GM21423 (cell line): ENCODE measurements around the gene CDK13.

Experiments used
- ATAC-seq: cut with Tn5 transposase; IDR thresholded peaks from one replicate; pipeline ENCODE4 v1.9.1; 2021; ENCODE audit warnings: mild to moderate bottlenecking, moderate library complexity; ENCODE audit not compliant: unreplicated experiment

CDK13 gene

GRCh38 chr7:40008223-40008815, 58.3 kb downstream of the CDK13 start:
- ATAC-seq: no peak

GRCh38 chr7:40009301-40009700, 59.2 kb downstream of the CDK13 start:
- ATAC-seq: no peak

GRCh38 chr7:40014376-40014775, 64.3 kb downstream of the CDK13 start:
- no peak for ATAC-seq

- peak; percentile 89 for ATAC-seq
Observed at GRCh38 chr7:40015790-40016296, 65.8 kb downstream of the CDK13 start.

- no peak for ATAC-seq
Observed at GRCh38 chr7:40019558-40019957, 69.5 kb downstream of the CDK13 start.

- no peak for ATAC-seq
Observed at GRCh38 chr7:40024048-40024447, 74.0 kb downstream of the CDK13 start.

- no peak for ATAC-seq
Observed at GRCh38 chr7:40024841-40025240, 74.8 kb downstream of the CDK13 start.

GRCh38 chr7:40027545-40027944, 77.5 kb downstream of the CDK13 start:
- no peak for ATAC-seq

GRCh38 chr7:40033826-40034225, 83.8 kb downstream of the CDK13 start:
- no peak for ATAC-seq

- no peak for ATAC-seq
Observed at GRCh38 chr7:40041456-40041855, 91.4 kb downstream of the CDK13 start.

GRCh38 chr7:40043164-40043563, 93.1 kb downstream of the CDK13 start:
- ATAC-seq: no peak

- no peak for ATAC-seq
Observed at GRCh38 chr7:40047661-40048060, 97.6 kb downstream of the CDK13 start.

GRCh38 chr7:40057292-40057691, 107.2 kb downstream of the CDK13 start:
- ATAC-seq: no peak

- ATAC-seq: no peak
Observed at GRCh38 chr7:40058026-40058425, 108.0 kb downstream of the CDK13 start.

- ATAC-seq: no peak
Observed at GRCh38 chr7:40058636-40059035, 108.6 kb downstream of the CDK13 start.

GRCh38 chr7:40059057-40059456, 109.0 kb downstream of the CDK13 start:
- no peak for ATAC-seq

- no peak for ATAC-seq
Observed at GRCh38 chr7:40072268-40072667, 122.2 kb downstream of the CDK13 start.

GRCh38 chr7:40073239-40073638, 123.2 kb downstream of the CDK13 start:
- no peak for ATAC-seq

- ATAC-seq: no peak
Observed at GRCh38 chr7:40077849-40078248, 127.8 kb downstream of the CDK13 start.

GRCh38 chr7:40092182-40092581, 142.1 kb downstream of the CDK13 start:
- no peak for ATAC-seq

GRCh38 chr7:40093631-40094350, 143.7 kb downstream of the CDK13 start:
- no peak for ATAC-seq

- ATAC-seq: no peak
Observed at GRCh38 chr7:40095230-40095629, 145.2 kb downstream of the CDK13 start.
